ENCODE measurements around the gene ALPK1.
A peak's percentile ranks its signal among the peaks of the same experiment; 100 is the strongest.
"Not testable (repeated sequence)": the region's sequence is repeated elsewhere in the genome, so short reads cannot be mapped to it uniquely, and the experiment has no call there.

Gene ALPK1

GRCh38 chr4:112288455-112288854, 8.7 kb upstream of the ALPK1 start:
- H3K4me1 ChIP-seq (ENCODE audit: control insufficient read depth, insufficient read depth, low read length): no peaks in the 10 kb centered on the region

GRCh38 chr4:112289407-112290253, 7.5 kb upstream of the ALPK1 start:
- no peaks in the 10 kb centered on the region for H3K36me3 ChIP-seq (ENCODE audit: control insufficient read depth, insufficient read depth, low read length)
- no peaks in the 10 kb centered on the region for H3K4me1 ChIP-seq (ENCODE audit: control insufficient read depth, insufficient read depth, low read length)
- peaks cover 19% of the 10 kb centered on the region for H3K27me3 ChIP-seq (ENCODE audit: control insufficient read depth, insufficient read depth, low read length)
- no peak overlapping the region for H3K4me3 ChIP-seq (ENCODE audit: low read depth, low read length)
- no peaks in the 10 kb centered on the region for H3K9me3 ChIP-seq (ENCODE audit: control insufficient read depth, insufficient read depth, low read length)
- no peak overlapping the region for H3K9ac ChIP-seq (ENCODE audit: low read depth, low read length)

More at GRCh38 chr4:112288455-112288854, 8.7 kb upstream of the ALPK1 start:
- Histone ChIP-seq H3K4me3 (ENCODE audit: low read depth, low read length) (no peak overlapping the region), H3K36me3 (ENCODE audit: control insufficient read depth, insufficient read depth, low read length) (no peaks in the 10 kb centered on the region), H3K27me3 (ENCODE audit: control insufficient read depth, insufficient read depth, low read length) (peaks cover 28% of the 10 kb centered on the region), H3K9ac (ENCODE audit: low read depth, low read length) (no peak overlapping the region), H3K9me3 (ENCODE audit: control insufficient read depth, insufficient read depth, low read length) (no peaks in the 10 kb centered on the region)

DNA sequence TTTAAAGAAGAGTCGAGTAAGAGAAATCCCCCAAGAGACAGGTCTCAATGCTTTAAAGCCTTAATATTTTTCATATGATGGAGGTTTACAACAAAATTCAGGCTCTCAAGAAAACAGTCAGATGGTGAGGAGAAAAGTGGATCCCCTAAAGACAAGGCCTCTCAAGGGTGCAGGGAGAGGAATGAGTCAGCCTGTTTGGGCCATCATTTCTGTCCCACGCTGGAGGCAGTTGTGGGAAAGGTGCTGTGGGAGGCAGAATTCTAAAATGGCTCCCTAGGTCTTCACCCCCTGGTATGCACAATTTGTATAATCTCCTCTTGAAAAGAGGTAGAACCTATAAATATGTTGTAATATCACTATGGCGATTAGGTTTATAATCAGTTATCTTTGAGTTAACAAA, 6.8 kb upstream of the ALPK1 start:
- H3K36me3 ChIP-seq (ENCODE audit: control insufficient read depth, insufficient read depth, low read length): no peaks in the 10 kb centered on the region
- no peaks in the 10 kb centered on the region for H3K4me1 ChIP-seq (ENCODE audit: control insufficient read depth, insufficient read depth, low read length)
- H3K4me3 ChIP-seq (ENCODE audit: low read depth, low read length): no peak overlapping the region
- H3K9me3 ChIP-seq (ENCODE audit: control insufficient read depth, insufficient read depth, low read length): no peaks in the 10 kb centered on the region
- H3K9ac ChIP-seq (ENCODE audit: low read depth, low read length): no peak overlapping the region
- peaks cover 11% of the 10 kb centered on the region for H3K27me3 ChIP-seq (ENCODE audit: control insufficient read depth, insufficient read depth, low read length)

DNA sequence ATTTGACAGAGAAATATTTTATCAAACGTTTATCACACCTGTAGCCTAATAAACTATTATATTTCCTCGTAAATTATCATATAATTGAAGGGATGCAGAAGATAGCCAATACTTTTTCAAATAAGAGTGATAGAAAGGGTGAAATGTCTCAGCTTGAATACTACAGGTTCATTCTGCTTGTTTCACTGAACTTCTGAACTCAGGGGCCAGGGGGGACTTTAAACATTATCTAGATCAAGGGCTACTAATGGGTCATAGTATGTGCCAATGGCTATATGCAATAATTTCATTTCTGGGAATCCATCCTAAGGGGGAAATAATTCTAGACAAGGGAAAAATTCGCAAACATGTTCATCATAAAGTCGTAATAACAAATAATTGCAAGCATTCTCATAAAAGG, 2.6 kb downstream of the ALPK1 start:
- Histone ChIP-seq H3K9ac (ENCODE audit: low read depth, low read length) (no peak overlapping the region), H3K9me3 (ENCODE audit: control insufficient read depth, insufficient read depth, low read length) (no peaks in the 10 kb centered on the region), H3K4me1 (ENCODE audit: control insufficient read depth, insufficient read depth, low read length) (peaks cover 3% of the 10 kb centered on the region)

DNA sequence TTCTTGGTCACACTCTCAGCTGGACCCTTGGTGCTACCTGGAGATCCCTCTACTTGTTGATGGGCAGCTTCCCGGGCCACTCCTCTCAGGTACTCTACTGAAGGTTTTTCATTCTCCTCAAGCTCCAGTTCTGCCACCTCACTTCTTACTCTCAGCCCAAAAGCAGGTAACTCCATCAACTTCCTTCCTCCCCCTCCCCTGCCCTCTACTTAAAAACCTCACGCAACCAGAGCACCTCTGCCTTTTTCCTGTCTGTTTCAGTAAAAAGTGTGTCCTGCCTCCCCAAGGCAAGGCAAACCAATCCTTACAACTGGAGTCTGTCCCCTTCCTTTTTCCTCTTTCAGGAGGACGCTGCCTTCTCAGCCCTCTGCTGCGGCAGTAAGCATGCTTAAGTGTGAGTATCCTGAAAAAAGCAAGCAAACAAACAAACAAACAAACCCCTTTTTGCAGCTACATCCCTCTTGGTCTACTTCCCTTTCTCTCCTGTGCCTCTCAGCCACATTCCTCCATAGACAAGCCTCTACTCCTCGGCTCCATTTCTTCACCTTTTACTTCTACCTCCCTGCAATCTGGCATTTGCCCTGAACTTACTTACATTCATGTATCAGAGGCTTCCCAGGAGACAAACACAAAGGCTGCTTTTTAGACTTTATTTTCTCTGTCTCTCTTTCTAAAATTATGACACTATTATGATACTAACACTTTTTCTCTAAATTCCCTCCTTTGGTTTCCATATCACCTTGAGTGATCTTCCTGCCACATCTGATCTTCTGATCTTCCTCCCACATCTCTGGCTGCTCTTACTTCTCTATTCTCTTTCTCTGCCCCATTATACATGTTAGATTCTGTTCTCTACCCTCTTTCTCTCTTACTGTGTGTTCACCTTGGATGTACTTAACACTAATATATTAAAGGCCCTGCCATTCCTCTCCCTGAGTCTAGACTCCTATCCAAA, 5.4 kb downstream of the ALPK1 start:
- Histone ChIP-seq H3K4me3 (ENCODE audit: low read depth, low read length) (no peak overlapping the region), H3K9me3 (ENCODE audit: control insufficient read depth, insufficient read depth, low read length) (no peaks in the 10 kb centered on the region), H3K4me1 (ENCODE audit: control insufficient read depth, insufficient read depth, low read length) (peaks cover 3% of the 10 kb centered on the region), H3K27me3 (ENCODE audit: control insufficient read depth, insufficient read depth, low read length) (no peaks in the 10 kb centered on the region), H3K36me3 (ENCODE audit: control insufficient read depth, insufficient read depth, low read length) (no peaks in the 10 kb centered on the region), H3K9ac (ENCODE audit: low read depth, low read length) (no peak overlapping the region)

More for the DNA sequence above, 2.6 kb downstream of the ALPK1 start:
- no peaks in the 10 kb centered on the region for H3K36me3 ChIP-seq (ENCODE audit: control insufficient read depth, insufficient read depth, low read length)
- no peaks in the 10 kb centered on the region for H3K27me3 ChIP-seq (ENCODE audit: control insufficient read depth, insufficient read depth, low read length)
- H3K4me3 ChIP-seq (ENCODE audit: low read depth, low read length): no peak overlapping the region

GRCh38 chr4:112305477-112305876, 8.3 kb downstream of the ALPK1 start:
- not testable (repeated sequence) for H3K36me3 ChIP-seq (ENCODE audit: control insufficient read depth, insufficient read depth, low read length); H3K4me1 ChIP-seq (ENCODE audit: control insufficient read depth, insufficient read depth, low read length); H3K27me3 ChIP-seq (ENCODE audit: control insufficient read depth, insufficient read depth, low read length); H3K9me3 ChIP-seq (ENCODE audit: control insufficient read depth, insufficient read depth, low read length); H3K9ac ChIP-seq (ENCODE audit: low read depth, low read length); H3K4me3 ChIP-seq (ENCODE audit: low read depth, low read length)

- not testable (repeated sequence) for H3K9ac ChIP-seq (ENCODE audit: low read depth, low read length); H3K9me3 ChIP-seq (ENCODE audit: control insufficient read depth, insufficient read depth, low read length); H3K27me3 ChIP-seq (ENCODE audit: control insufficient read depth, insufficient read depth, low read length); H3K4me1 ChIP-seq (ENCODE audit: control insufficient read depth, insufficient read depth, low read length); H3K36me3 ChIP-seq (ENCODE audit: control insufficient read depth, insufficient read depth, low read length)
- peak overlapping the region; percentile 43 for H3K4me3 ChIP-seq (ENCODE audit: low read depth, low read length)
Observed at GRCh38 chr4:112309263-112309791, 12.2 kb downstream of the ALPK1 start.

GRCh38 chr4:112311516-112311915, 14.3 kb downstream of the ALPK1 start:
- H3K9ac ChIP-seq (ENCODE audit: low read depth, low read length): no peak overlapping the region
- no peaks in the 10 kb centered on the region for H3K36me3 ChIP-seq (ENCODE audit: control insufficient read depth, insufficient read depth, low read length)
- no peaks in the 10 kb centered on the region for H3K27me3 ChIP-seq (ENCODE audit: control insufficient read depth, insufficient read depth, low read length)
- H3K9me3 ChIP-seq (ENCODE audit: control insufficient read depth, insufficient read depth, low read length): no peaks in the 10 kb centered on the region
- no peaks in the 10 kb centered on the region for H3K4me1 ChIP-seq (ENCODE audit: control insufficient read depth, insufficient read depth, low read length)
- H3K4me3 ChIP-seq (ENCODE audit: low read depth, low read length): no peak overlapping the region

GRCh38 chr4:112312610-112313239, 15.6 kb downstream of the ALPK1 start:
- H3K36me3 ChIP-seq (ENCODE audit: control insufficient read depth, insufficient read depth, low read length): no peaks in the 10 kb centered on the region
- no peak overlapping the region for H3K4me3 ChIP-seq (ENCODE audit: low read depth, low read length)
- H3K9ac ChIP-seq (ENCODE audit: low read depth, low read length): no peak overlapping the region
- no peaks in the 10 kb centered on the region for H3K4me1 ChIP-seq (ENCODE audit: control insufficient read depth, insufficient read depth, low read length)
- no peaks in the 10 kb centered on the region for H3K27me3 ChIP-seq (ENCODE audit: control insufficient read depth, insufficient read depth, low read length)
- no peaks in the 10 kb centered on the region for H3K9me3 ChIP-seq (ENCODE audit: control insufficient read depth, insufficient read depth, low read length)

DNA sequence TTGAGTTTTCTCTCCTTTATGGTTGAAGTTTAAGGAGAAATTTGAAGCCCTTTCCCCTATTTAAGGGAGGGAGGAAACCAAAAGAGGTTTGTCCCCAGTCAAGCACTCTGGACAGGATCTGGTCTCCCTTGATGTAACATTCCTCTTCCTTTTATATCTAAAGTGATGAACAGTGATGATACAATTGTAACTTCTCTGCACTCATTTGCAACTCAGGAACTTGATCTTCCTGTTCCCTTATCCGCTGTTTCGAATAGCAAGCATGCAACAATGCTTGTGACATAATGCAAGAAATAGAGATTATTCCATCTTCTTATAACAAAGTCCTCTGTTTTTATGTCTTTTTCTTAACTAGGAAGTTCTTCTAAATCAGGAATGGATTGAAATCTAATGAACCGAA, 18.3 kb downstream of the ALPK1 start:
- no peaks in the 10 kb centered on the region for H3K27me3 ChIP-seq (ENCODE audit: control insufficient read depth, insufficient read depth, low read length)
- H3K36me3 ChIP-seq (ENCODE audit: control insufficient read depth, insufficient read depth, low read length): no peaks in the 10 kb centered on the region
- H3K9me3 ChIP-seq (ENCODE audit: control insufficient read depth, insufficient read depth, low read length): no peaks in the 10 kb centered on the region
- no peak overlapping the region for H3K9ac ChIP-seq (ENCODE audit: low read depth, low read length)
- no peaks in the 10 kb centered on the region for H3K4me1 ChIP-seq (ENCODE audit: control insufficient read depth, insufficient read depth, low read length)
- no peak overlapping the region for H3K4me3 ChIP-seq (ENCODE audit: low read depth, low read length)

- H3K4me1 ChIP-seq (ENCODE audit: control insufficient read depth, insufficient read depth, low read length): no peaks in the 10 kb centered on the region
- H3K9ac ChIP-seq (ENCODE audit: low read depth, low read length): no peak overlapping the region
- H3K4me3 ChIP-seq (ENCODE audit: low read depth, low read length): no peak overlapping the region
- no peaks in the 10 kb centered on the region for H3K9me3 ChIP-seq (ENCODE audit: control insufficient read depth, insufficient read depth, low read length)
- no peaks in the 10 kb centered on the region for H3K36me3 ChIP-seq (ENCODE audit: control insufficient read depth, insufficient read depth, low read length)
- H3K27me3 ChIP-seq (ENCODE audit: control insufficient read depth, insufficient read depth, low read length): no peaks in the 10 kb centered on the region
Observed at GRCh38 chr4:112316360-112316759, 19.2 kb downstream of the ALPK1 start.

All from iPS-15b (cell line).